DOHH2 (cell line): ENCODE data around the gene C12orf56.

Experiments used
- H3F3A ChIP-seq: fragments of 200-600 bp; sonication (generic), shearing (Covaris generic); 2 replicates; pipeline ENCODE4 v1.6.0; 2016; ENCODE audit warnings: antibody characterized with exemption, mild to moderate bottlenecking; ENCODE audit not compliant: control insufficient read depth, insufficient read depth
- H3K27ac ChIP-seq: fragments of 200-600 bp; sonication (generic); 2 replicates; pipeline ENCODE4 v1.5.1; 2014; ENCODE audit warnings: low read depth, mild to moderate bottlenecking, low read length, moderate library complexity
- H3K27me3 ChIP-seq: fragments of 200-600 bp; sonication (generic); 2 replicates; pipeline ENCODE4 v1.6.1; 2014; ENCODE audit warnings: mild to moderate bottlenecking, low read length, mixed read lengths; ENCODE audit not compliant: control insufficient read depth
- H3K36me3 ChIP-seq: fragments of 200-600 bp; sonication (generic); 2 replicates; pipeline ENCODE4 v1.6.1; 2014; ENCODE audit warnings: mild to moderate bottlenecking, low read length, moderate library complexity, mixed read lengths; ENCODE audit not compliant: control insufficient read depth
- H3K4me1 ChIP-seq: fragments of 200-600 bp; sonication (generic); 2 replicates; pipeline ENCODE4 v1.6.1; 2014; ENCODE audit warnings: mild to moderate bottlenecking, low read length, mixed read lengths; ENCODE audit not compliant: control insufficient read depth
- H3K4me2 ChIP-seq: fragments of 200-600 bp; sonication (generic); 2 replicates; pipeline ENCODE4 v1.6.0; 2014; ENCODE audit warnings: mild to moderate bottlenecking, low read length, moderate library complexity
- H3K4me3 ChIP-seq: fragments of 200-600 bp; sonication (generic); 2 replicates; pipeline ENCODE4 v1.5.1; 2014; ENCODE audit warnings: mild to moderate bottlenecking, low read length, mixed read lengths
- H3K79me2 ChIP-seq: fragments of 200-600 bp; sonication (generic); 2 replicates; pipeline ENCODE4 v1.6.1; 2014; ENCODE audit warnings: mild to moderate bottlenecking, low read length, mixed read lengths; ENCODE audit not compliant: control insufficient read depth
- H3K9me2 ChIP-seq: fragments of 200-600 bp; sonication (generic); replicated peaks from 2 replicates; pipeline ENCODE4 v1.6.1; 2014; ENCODE audit warnings: mild to moderate bottlenecking, low read length, mixed read lengths; ENCODE audit not compliant: control insufficient read depth
- H3K9me3 ChIP-seq: fragments of 200-600 bp; sonication (generic); 2 replicates; pipeline ENCODE4 v1.6.1; 2014; ENCODE audit warnings: antibody characterized with exemption, low read length, mixed read lengths; ENCODE audit not compliant: control insufficient read depth, insufficient read depth
- H4K20me1 ChIP-seq: fragments of 200-600 bp; sonication (generic); 2 replicates; pipeline ENCODE4 v1.6.0; 2014; ENCODE audit warnings: low read depth, mild to moderate bottlenecking, antibody characterized with exemption, low read length, moderate library complexity; ENCODE audit not compliant: control insufficient read depth, insufficient read depth
- EZH2phosphoT487 ChIP-seq: fragments of 200-600 bp; sonication (generic); IDR thresholded peaks from 2 replicates; pipeline ENCODE4 v1.6.1; 2017; ENCODE audit warnings: borderline replicate concordance, mild to moderate bottlenecking, antibody characterized with exemption, low read length, moderate library complexity, mixed read lengths
- TF ChIP-seq, protein P1 (sequence below): fragments of 200-600 bp; sonication (generic); IDR thresholded peaks from one replicate; pipeline ENCODE4 v1.5.1; 2014; ENCODE audit warnings: antibody characterized with exemption, mild to moderate bottlenecking, low read depth, low read length; ENCODE audit not compliant: poor library complexity, severe bottlenecking

The C12orf56 gene

DNA sequence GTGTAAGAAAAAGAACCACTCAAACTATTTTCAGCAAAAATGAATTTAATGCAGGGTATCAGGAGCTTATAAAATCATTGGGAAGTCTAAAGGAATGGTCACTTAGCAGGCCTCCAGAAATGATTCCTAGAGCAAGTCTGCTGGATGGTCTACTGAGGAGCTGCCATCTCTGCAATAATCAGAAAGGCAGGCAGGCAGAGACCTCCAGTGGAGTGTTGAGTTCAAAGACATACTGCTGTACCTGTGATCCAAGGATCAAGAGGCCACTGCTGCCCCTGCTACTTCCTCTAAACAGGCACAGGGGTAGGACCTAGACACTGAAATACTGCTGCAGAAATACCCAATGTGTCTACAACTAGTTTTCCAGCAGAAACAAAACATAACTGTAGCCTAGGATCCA, 154.0 kb downstream of the C12orf56 start:
- no peaks in the 10 kb centered on the region for H3K9me3 ChIP-seq
- no peaks in the 10 kb centered on the region for H3K79me2 ChIP-seq
- H3K27ac ChIP-seq = no peak overlapping the region
- H3K4me2 ChIP-seq = no peak overlapping the region
- no peaks in the 10 kb centered on the region for H3K9me2 ChIP-seq
- H3F3A ChIP-seq = no peaks in the 10 kb centered on the region
- no peak overlapping the region for H3K4me3 ChIP-seq
- no peaks in the 10 kb centered on the region for H3K36me3 ChIP-seq
- no peaks in the 10 kb centered on the region; the same call in 1 of the 2 replicates for H3K27me3 ChIP-seq
- no peaks in the 10 kb centered on the region for H4K20me1 ChIP-seq
- no peaks in the 10 kb centered on the region for H3K4me1 ChIP-seq
- no peak for TF ChIP-seq EZH2phosphoT487
- TF ChIP-seq, protein P1, sequence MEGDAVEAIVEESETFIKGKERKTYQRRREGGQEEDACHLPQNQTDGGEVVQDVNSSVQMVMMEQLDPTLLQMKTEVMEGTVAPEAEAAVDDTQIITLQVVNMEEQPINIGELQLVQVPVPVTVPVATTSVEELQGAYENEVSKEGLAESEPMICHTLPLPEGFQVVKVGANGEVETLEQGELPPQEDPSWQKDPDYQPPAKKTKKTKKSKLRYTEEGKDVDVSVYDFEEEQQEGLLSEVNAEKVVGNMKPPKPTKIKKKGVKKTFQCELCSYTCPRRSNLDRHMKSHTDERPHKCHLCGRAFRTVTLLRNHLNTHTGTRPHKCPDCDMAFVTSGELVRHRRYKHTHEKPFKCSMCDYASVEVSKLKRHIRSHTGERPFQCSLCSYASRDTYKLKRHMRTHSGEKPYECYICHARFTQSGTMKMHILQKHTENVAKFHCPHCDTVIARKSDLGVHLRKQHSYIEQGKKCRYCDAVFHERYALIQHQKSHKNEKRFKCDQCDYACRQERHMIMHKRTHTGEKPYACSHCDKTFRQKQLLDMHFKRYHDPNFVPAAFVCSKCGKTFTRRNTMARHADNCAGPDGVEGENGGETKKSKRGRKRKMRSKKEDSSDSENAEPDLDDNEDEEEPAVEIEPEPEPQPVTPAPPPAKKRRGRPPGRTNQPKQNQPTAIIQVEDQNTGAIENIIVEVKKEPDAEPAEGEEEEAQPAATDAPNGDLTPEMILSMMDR = no peak

DNA sequence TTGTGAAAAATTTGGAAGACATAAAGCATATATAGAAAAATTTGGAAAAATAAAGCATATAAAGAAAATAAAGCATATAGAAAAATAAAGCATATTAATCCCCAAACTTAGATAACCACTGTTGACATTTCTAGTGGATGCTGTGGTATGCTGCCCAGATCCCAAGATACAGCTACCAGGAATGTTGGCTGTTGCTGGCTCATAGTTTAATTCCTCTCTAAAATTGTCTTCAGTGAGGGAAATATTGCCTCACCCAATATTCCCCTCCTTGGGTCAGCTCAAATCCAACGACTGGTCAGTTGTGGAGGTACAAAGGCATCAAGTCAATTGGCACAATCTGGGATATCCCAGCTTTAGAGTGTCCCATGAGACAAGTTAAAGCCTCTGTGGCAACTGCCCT, 158.4 kb downstream of the C12orf56 start:
- no peaks in the 10 kb centered on the region for H3K36me3 ChIP-seq
- H3K27me3 ChIP-seq = no peaks in the 10 kb centered on the region; the same call in 1 of the 2 replicates
- H3K4me3 ChIP-seq = no peak overlapping the region
- H3K4me1 ChIP-seq = no peaks in the 10 kb centered on the region
- H3K27ac ChIP-seq = no peak overlapping the region
- H3F3A ChIP-seq = no peaks in the 10 kb centered on the region
- no peaks in the 10 kb centered on the region for H3K9me3 ChIP-seq
- H3K9me2 ChIP-seq = no peaks in the 10 kb centered on the region
- TF ChIP-seq, protein P1 = no peak
- no peak for TF ChIP-seq EZH2phosphoT487
- no peaks in the 10 kb centered on the region for H3K79me2 ChIP-seq
- H3K4me2 ChIP-seq = no peak overlapping the region
- H4K20me1 ChIP-seq = no peaks in the 10 kb centered on the region

DNA sequence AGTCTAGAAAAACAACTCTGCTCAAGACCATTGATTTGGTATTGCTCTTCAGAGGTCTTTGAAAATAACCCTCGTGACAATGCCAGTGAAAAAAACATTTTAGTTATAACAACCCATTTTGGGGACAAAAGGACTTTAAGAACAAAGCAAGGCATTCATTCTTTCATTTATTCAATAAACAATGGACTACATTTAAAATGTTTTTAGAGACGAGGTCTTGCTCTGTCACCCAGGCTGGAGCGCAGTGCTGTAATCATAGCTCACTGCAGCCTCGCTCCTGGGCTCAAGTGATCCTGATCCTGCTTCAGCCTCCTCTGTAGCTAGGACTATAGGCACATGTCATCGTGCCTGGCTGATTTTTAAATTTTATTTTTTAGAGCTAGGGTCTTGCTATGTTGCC, 160.8 kb downstream of the C12orf56 start:
- H4K20me1 ChIP-seq = no peaks in the 10 kb centered on the region
- no peaks in the 10 kb centered on the region for H3K4me1 ChIP-seq
- no peaks in the 10 kb centered on the region for H3K9me3 ChIP-seq
- H3K36me3 ChIP-seq = no peaks in the 10 kb centered on the region
- H3K27me3 ChIP-seq = no peaks in the 10 kb centered on the region; the same call in 1 of the 2 replicates
- TF ChIP-seq, protein P1 = no peak
- TF ChIP-seq EZH2phosphoT487 = no peak
- no peaks in the 10 kb centered on the region for H3K79me2 ChIP-seq
- no peak overlapping the region for H3K4me2 ChIP-seq
- no peak overlapping the region for H3K4me3 ChIP-seq
- H3K9me2 ChIP-seq = no peaks in the 10 kb centered on the region
- no peaks in the 10 kb centered on the region for H3F3A ChIP-seq
- no peak overlapping the region for H3K27ac ChIP-seq
